ENCODE measurements around the gene KANSL1. TPM values are rescaled to one million over a fixed set of nuclear protein-coding genes. Genes with fewer than 3 reads are reported as not detected.

KANSL1 gene
- total RNA-seq, 1 donor from 2014 or later = 102 TPM

- no peaks in the 10 kb centered on the region for H3K36me3 Mint-ChIP-seq (ENCODE audit: unreplicated experiment)
- peaks cover 18% of the 10 kb centered on the region for H3K4me1 Mint-ChIP-seq (ENCODE audit: unreplicated experiment)
- no peak for TF ChIP-seq CTCF (IDR thresholded peaks at IDR 0.05)
- no peak overlapping the region for H3K4me3 Mint-ChIP-seq (ENCODE audit: unreplicated experiment)
- no peaks in the 10 kb centered on the region for H3K9me3 Mint-ChIP-seq (ENCODE audit: unreplicated experiment)
- H3K27ac Mint-ChIP-seq (ENCODE audit: unreplicated experiment) = no peak overlapping the region
- no peak for DNase-seq (ENCODE audit: extremely low spot score, unreplicated experiment)
- no peaks in the 10 kb centered on the region for H3K27me3 Mint-ChIP-seq (ENCODE audit: unreplicated experiment)
Measured at GRCh38 chr17:46012506-46013079, 180.6 kb downstream of the KANSL1 start.

- H3K4me1 Mint-ChIP-seq (ENCODE audit: unreplicated experiment) = peaks cover 18% of the 10 kb centered on the region
- H3K9me3 Mint-ChIP-seq (ENCODE audit: unreplicated experiment) = no peaks in the 10 kb centered on the region
- DNase-seq (ENCODE audit: extremely low spot score, unreplicated experiment) = no peak
- no peak overlapping the region for H3K27ac Mint-ChIP-seq (ENCODE audit: unreplicated experiment)
- H3K36me3 Mint-ChIP-seq (ENCODE audit: unreplicated experiment) = no peaks in the 10 kb centered on the region
- TF ChIP-seq CTCF (IDR thresholded peaks at IDR 0.05) = no peak
- H3K4me3 Mint-ChIP-seq (ENCODE audit: unreplicated experiment) = no peak overlapping the region
- no peaks in the 10 kb centered on the region for H3K27me3 Mint-ChIP-seq (ENCODE audit: unreplicated experiment)
Measured at GRCh38 chr17:46011711-46012505, 181.3 kb downstream of the KANSL1 start.

- H3K36me3 Mint-ChIP-seq (ENCODE audit: unreplicated experiment) = no peaks in the 10 kb centered on the region
- H3K27ac Mint-ChIP-seq (ENCODE audit: unreplicated experiment) = no peak overlapping the region
- no peak overlapping the region for H3K4me3 Mint-ChIP-seq (ENCODE audit: unreplicated experiment)
- no peak for DNase-seq (ENCODE audit: extremely low spot score, unreplicated experiment)
- no peak for TF ChIP-seq CTCF (IDR thresholded peaks at IDR 0.05)
- no peaks in the 10 kb centered on the region for H3K9me3 Mint-ChIP-seq (ENCODE audit: unreplicated experiment)
- H3K4me1 Mint-ChIP-seq (ENCODE audit: unreplicated experiment) = peaks cover 18% of the 10 kb centered on the region
- no peaks in the 10 kb centered on the region for H3K27me3 Mint-ChIP-seq (ENCODE audit: unreplicated experiment)
Measured at GRCh38 chr17:46010597-46011186, 182.5 kb downstream of the KANSL1 start.

- Mint-ChIP-seq H3K27ac (ENCODE audit: unreplicated experiment) (no peak overlapping the region), H3K4me3 (ENCODE audit: unreplicated experiment) (no peak overlapping the region), H3K36me3 (ENCODE audit: unreplicated experiment) (no peaks in the 10 kb centered on the region), H3K4me1 (ENCODE audit: unreplicated experiment) (peaks cover 18% of the 10 kb centered on the region), H3K9me3 (ENCODE audit: unreplicated experiment) (no peaks in the 10 kb centered on the region), H3K27me3 (ENCODE audit: unreplicated experiment) (no peaks in the 10 kb centered on the region)
- DNase-seq (ENCODE audit: extremely low spot score, unreplicated experiment) = no peak
- TF ChIP-seq CTCF (IDR thresholded peaks at IDR 0.05) = no peak
Measured at GRCh38 chr17:46009681-46010596, 183.3 kb downstream of the KANSL1 start.

Measured in osteocyte (in vitro differentiated cells).